GM21723 (cell line): ENCODE data around the gene EXOC1L.
A peak's percentile ranks its signal among the peaks of the same experiment; 100 is the strongest.
"Not testable (repeated sequence)": the region's sequence is repeated elsewhere in the genome, so short reads cannot be mapped to it uniquely, and the experiment has no call there.

Source experiments
- ATAC-seq: cut with Tn5 transposase; IDR thresholded peaks from one replicate; pipeline ENCODE4 v1.9.1; 2021; ENCODE audit warnings: mild to moderate bottlenecking, moderate library complexity; ENCODE audit not compliant: unreplicated experiment

EXOC1L gene

DNA sequence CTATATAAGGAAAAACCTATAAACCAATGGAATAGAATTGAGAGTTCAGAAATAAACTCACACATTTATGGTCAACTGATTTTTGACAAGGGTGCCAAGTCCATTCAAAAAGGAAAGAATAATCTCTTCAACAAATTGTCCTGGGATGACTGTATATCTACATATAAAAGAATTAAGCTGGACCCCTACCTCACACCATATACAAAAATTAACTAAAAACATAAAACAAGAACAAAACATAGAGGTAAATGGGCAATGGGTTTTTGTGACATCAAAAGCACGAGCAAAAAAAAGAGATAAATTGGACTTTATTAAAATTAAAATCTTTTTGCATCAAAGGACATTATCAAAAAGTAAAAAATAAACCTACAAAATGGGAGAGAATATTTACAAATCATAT, 18.3 kb downstream of the EXOC1L start:
- no peak for ATAC-seq

DNA sequence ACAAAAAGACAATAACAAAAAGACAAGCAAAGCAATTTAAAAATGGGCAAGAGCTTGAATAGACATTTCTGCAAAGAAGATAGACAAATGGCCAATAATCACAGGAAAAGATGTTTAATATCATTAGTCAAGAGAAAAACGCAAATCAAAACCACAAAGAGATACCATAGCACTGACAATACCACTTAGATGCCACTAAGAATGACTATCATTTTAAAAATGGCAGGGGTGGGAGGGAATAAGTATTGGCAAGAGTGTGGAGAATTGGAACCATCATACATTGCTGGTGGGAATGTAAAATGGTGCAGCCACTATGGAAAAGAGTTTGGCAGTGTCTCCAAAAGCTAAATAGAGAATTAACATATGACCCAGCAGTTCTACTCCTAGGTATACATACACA, 18.8 kb downstream of the EXOC1L start:
- no peak for ATAC-seq

DNA sequence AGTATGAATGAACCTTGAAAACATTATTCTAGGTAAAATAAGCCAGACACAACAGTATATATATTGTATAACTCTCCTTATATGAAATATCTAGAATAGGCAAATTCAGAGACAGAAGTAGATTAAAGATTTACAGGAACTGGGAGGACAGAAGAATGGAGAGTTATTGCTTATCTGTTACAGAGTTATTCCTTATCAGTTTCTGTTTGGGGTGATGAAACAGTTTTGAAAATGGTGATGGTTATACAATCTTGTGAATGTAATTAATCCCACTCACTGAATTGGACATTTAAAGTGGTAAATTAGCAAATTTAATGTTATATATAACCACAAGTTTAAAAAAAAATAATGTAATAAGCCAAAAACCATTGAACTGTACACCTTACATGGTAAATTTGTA, 19.4 kb downstream of the EXOC1L start:
- ATAC-seq = no peak

DNA sequence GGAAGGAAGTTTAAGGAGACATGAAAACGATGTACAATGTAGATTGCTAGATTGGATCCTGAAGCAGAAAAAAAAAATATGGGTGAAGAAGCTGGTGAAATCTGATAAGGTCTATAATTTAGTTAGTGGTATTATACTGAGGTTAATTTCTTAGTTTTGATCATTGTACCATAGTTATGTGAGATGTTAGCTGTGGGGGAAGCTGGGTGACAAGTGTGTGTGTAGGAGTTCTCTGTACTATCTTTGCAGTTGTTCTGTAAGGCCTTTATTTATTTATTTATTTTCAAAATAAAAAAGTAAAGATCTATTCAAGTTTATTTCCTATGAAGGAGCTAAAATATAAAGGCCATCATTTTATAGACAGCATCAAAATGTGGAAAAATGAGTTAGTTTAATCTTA, 21.4 kb downstream of the EXOC1L start:
- ATAC-seq = no peak

DNA sequence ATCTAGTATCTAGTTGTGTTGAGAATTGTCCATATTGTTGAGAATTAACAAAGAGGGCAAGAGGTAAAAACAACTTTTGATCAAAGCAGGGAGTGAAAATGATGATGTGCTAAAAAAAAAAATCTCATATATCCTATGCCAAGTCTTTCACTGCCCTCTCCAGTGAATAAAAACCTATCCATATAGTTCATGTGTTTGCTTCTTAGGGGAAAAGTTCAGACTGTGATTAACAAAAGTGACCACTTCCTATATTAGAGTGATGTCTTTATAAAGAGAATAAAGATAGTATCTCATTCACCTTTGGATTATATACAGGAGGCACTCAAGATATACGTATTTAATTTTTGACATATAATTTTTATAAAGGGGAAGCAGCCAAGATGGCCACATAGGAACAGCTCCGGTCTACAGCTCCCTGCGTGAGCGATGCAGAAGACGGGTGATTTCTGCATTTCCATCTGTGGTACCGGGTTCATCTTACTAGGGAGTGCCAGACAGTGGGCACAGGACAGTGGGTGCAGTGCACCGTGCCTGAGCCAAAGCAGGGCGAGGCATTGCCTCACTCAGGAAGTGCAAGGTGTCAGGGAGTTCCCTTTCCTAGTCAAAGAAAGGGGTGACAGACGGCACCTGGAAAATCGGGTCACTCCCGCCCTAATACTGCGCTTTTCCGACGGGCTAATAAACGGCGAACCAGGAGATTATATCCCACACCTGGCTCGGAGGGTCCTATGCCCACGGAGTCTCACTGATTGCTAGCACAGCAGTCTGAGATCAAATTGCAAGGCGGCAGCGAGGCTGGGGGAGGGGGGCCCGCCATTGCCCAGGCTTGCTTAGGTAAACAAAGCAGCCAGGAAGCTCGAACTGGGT, 22.0 kb downstream of the EXOC1L start:
- not testable (repeated sequence) for ATAC-seq

DNA sequence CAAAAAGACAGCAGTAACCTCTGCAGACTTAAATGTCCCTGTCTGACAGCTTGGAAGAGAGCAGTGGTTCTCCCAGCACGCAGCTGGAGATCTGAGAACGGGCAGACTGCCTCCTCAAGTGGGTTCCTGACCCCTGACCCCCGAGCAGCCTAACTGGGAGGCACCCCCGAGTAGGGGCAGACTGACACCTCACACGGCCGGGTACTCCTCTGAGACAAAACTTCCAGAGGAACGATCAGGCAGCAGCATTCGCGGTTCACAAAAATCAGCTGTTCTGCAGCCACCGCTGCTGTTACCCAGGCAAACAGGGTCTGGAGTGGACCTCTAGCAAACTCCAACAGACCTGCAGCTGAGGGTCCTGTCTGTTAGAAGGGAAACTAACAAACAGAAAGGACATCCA, 22.7 kb downstream of the EXOC1L start:
- ATAC-seq = not testable (repeated sequence)

DNA sequence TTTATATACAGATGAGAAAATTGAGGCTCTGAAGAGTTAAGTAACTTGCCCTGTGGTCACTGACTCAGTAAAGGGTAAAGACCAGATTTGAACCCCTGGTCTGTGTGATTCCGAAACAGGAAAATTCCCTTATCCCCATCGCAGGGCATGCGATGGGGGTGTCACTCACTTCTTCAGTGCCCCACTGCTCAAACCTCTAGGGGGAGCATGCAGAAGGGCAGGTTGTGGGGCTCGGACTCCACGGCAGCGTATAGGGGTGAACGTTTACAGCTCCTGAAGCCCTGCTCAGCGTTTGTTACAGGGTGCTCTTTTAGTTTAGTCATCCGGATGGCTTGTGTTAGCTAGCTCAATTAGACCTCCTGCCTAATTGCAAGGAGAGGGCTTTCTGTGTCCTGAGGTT, 30.1 kb downstream of the EXOC1L start:
- no peak for ATAC-seq

DNA sequence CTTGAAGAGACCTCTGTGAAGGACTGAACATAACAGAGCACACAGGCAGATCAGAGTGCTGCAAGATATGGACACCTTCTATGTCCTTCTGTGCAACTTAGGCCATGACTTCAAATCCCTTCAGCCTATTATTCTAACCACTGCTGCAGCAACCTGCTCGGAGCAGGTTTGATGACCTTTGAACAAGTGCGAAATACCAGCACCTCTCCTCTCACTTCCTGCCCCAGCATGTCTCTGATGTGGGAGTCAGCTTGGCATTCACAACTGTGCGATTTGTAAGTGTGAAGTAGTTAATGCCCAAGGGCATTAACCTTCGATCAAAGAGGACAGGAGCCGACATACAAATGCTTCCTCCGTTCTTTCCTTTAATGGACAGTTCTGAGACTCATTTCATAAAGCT, 32.3 kb downstream of the EXOC1L start:
- ATAC-seq = no peak

DNA sequence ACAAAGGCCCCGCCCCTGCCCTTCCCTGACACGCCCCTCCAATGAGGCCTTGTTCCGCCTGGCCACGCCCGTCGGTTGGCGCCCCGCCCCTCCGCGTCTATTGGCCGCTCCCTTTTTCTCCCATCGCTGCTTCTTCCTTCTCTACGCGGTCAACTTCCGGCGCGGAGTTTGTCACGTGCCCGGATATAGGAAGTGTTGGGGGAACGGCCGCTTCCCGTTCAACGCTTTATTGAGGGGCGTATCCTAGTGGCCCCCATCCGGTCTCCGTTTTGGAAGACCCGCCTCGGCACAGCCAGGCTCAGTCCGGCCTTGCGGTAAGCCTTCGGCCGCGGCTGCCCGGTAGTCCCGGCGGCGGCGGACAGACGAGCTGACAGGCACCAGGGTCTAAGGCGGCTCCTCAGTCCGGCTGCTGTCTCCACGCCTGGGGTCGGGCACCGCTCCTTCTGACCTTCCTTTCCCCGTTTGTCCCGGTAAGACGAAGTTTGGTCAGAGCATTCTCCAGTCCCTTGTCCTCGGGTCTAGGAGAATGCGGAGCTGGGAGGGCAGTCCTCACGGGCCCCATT, 34.0 kb downstream of the EXOC1L start, which contains the start of gene EXOC1:
Gene EXOC1 (plus strand): TSS at position 165 of the 563 bp plus-strand sequence. CDS start 4,676 bp downstream, outside the sequence.
- peak; percentile 98 for ATAC-seq

DNA sequence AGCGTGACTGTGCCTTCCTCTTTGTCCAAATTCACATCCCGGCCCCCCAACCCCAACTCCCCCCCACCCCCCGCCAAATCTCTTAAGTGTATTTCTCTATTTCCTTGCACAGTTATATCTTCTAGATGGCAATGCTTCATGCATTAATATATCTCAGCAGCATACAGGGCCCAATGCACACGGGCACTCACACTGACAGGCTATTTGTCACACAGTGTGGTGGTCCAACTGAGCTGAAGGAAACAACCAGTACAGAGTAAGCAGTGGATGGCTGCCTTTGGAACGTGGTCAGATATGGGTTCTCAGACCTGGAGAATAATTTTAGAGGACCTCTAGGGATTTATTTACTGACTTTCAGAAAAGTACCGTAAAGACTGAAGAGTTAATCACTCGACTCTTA, 34.5 kb downstream of the EXOC1L start:
- ATAC-seq = no peak

DNA sequence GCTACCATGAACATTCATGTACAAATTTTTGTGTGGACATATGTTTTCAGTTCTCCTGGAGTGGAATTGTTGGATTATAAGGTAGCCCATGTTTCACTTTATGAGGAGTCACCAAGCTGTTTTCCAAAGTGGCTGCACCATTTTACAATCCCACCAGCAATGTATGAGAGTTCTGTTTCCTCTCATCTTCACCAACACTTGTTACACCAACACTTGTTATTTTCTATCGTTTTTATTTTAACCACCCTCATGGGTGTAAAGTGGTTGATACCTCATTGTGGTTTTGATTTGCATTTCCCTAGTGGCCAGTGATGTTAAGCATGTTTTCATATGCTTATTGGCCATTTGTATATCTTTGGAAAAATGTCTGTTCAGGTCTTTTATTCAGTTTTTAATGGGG, 38.0 kb downstream of the EXOC1L start:
- no peak for ATAC-seq

DNA sequence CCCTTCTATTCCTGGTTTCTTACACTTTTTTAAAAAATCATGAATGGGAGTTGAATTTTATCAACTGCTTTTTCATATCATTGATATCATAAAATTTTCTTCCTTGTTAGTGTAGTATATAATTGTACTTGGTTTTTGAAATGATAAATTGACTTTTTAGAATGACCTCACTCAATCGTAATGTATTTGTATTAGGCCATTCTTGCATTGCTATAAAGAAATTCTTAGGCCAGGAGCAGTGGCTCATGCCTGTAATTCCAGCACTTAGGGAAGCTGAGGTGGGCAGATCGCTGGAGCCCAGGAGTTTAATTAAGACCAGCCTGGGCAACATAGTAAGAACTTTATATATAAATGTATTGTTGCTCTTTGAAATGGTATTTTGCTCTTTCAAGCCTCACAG, 40.1 kb downstream of the EXOC1L start:
- ATAC-seq = no peak

DNA sequence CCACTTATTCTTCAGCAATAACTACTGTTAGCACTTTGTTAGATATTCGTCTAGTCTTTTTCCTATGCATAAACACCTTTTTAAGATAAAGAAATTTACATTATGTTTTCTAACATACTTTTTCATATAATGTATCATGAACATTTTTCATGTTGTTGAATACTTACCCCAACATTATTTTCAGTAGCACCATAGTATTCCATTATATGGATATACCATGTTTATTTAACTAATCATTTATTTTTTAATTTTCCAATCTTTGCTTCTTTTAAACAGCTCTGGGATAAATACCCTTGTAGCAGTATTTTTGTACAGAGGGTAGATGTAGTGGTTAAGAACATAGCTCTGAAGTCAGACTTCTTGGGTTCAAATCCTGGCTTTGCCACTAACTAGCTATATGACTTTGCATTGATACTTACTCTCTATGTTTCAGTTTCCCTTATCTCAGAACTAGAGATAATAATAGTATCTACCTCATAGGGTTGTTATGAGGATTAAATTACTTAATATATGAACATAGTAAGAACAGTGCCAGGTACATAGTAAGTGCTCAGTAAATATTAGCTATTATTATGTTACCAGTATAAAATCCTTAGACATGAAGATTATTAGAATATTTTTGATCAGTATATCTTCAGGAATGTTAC, 45.1 kb downstream of the EXOC1L start:
- no peak for ATAC-seq

DNA sequence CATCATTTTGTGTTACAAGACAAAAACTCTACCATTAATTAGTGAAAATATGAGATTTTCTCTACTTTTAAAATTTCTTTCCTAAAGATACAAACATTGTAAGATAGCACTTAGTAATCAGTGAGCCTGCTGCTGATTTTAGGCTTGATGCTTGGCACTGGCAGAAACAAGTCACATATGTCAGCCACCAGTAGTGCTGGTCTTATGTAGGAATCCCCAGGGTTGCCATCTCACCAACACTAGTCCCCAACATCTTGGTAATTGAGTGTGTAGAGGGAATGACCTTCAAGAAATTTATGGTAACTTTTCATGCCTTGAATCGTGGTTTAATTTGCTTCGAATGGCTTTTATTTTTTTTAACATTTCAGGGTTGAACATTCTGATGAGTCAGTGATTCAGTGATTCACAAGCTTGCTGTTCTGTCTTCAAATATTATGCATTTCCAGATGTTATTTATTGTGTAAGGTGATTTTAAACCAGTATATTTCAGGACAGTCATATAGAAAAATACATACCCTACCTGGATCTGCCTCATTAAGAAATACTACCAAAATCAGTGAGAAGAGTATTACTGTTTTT, 45.7 kb downstream of the EXOC1L start:
- ATAC-seq = no peak

DNA sequence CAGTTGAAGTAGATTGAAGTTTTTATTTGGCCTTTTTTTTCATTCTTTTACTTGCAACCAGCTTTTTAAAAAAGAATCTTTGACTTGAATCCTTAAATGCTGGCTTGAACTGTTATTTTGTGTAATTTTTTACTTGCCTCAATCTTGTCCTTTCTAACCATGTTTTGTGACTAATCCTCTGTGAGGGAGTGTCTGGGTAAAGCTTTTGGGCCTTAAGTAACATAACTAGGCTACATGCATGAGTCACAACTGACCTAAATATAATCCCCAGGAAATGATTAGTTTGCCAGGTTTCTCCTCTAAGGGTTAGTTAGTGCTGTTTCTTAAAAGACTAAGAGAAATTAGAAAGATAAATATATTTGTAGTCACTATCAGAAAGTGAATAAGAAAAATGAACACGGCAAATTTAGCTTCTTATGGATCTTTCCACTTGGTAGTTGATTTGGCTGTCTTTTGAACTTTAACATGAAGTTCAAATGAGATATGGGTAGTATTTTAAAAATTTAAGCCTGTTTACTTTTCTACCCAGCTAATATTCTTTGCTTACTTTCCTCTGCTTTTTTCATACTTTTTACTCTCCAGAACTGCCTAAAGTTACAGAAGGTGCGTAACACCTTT, 46.8 kb downstream of the EXOC1L start:
- ATAC-seq = peak; percentile 87

DNA sequence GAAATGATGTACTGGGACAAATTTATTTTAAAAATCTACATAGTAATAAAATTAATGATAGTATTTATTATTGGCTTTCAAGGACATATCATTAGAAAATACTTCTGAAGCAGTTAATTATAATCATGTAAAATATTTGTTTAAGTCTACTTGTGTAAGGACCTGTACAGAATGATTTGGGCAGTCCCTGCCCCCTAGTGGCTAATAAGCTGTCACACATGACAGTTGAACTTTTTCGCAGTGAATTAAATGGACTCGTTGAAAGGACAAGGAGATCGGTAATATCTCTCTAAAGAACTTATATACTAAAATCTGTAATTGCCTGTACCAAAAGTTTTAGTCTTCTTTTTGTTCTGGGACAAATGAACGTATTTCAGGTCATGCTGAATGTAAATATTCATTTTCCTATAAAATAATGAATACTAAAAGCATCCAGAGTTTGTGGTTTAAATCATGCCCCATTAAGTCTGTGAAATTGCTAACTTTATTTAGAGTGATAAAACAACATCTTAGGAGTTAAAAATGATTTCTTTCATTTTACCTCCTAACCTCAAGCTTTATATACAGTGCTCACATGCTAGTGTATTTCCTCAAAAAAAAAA, 47.5 kb downstream of the EXOC1L start:
- peak; percentile 83 for ATAC-seq

DNA sequence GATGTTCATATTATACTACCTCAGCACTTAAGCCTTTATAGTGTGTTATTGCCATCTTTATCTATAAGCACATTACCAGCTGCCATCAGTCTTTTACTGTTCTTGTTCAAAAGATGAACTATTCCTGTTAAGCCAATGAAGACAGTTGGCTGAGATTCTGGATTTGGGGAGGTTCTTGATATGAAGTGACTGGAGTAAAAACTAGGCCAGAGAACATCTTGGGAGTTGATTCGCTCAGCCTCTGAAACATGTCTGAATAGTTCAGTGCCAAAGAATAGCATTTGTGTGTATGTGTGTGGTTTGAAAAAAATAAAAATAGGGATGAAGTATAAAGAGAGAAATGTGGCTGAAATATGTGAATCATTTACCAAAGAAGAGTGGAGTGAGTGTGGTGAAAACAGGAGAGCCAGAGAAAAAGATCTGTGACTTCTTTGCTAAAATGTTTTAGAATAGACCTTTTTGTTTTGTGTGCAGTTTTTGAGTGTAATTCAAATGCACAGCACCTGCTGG, 49.0 kb downstream of the EXOC1L start:
- ATAC-seq = no peak

DNA sequence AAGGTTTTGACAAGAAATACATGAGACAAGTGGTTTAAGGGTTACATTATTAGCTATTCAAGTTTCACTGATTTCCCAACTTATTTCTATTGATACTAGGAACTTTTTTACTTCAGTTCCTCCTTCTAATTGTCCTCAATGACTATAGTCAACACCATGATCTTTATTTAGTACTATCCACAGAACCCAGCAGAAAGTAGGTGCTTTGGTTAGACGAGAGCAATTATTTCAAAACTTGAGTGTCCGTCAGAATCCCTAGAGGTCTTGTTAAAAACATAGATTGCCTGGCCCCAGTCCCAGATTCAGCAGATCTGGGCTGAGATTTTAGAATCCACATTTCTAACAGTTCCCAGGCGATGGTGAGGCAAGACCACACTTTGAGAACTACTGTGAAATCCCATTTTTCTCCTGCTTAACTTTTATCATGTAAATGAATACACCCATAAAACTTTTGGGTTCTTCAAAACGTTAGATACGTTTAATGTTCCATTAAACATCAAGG, 51.8 kb downstream of the EXOC1L start:
- ATAC-seq = no peak

DNA sequence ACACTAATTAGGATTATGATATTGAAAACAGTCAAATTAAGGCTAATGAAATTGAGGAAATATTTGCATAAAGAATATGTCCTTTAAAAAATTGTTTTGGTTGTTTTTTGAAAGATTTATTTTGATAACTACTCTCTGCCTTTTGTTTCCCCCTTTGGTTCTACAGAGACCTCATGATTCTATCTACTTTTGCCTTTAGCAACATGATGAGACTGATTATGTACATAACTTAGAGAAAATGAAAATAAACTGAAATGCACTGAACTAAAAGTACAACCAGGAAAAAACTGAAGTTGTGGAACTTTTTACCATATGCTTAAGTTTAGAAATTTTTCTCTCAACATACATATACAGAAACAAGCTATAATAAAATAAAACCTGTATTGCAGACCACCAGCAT, 55.2 kb downstream of the EXOC1L start:
- ATAC-seq = no peak

DNA sequence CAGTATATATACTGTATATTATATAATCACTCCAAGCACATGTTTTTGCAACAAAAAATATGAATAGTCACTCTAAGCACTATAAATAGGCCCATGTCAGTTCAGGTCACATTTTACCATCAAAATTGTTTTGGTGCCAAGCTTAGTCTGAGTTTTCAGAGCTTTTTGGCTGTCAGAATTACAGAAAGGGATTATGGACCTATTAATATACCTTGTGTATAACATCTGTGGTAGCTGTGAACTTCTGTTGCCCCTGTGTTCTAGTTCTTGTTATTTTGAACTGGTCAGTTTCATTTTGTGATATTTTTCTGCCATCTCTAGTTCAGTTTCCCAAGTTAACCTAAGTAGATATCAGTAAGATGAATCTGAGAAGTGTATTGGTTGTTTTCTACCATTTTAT, 56.8 kb downstream of the EXOC1L start:
- ATAC-seq = no peak
